Right renal cortex interstitium (tissue), 3 donors: Measurements from ENCODE around the gene SFI1. TPM values are rescaled to one million over a fixed set of nuclear protein-coding genes. Genes with fewer than 3 reads are reported as not detected.

Experiments used
- DNase-seq, 3 donors: peaks; one replicate each; pipeline ENCODE4 v3.0.0-alpha.2; 2013; ENCODE audit warnings: low read depth in 3 of 3, low spot score in 2 of 3
- polyA plus RNA-seq, 3 donors: library from polyadenylated mRNA; unstranded; fragments of 120-200 nt; gene quantifications; one replicate each; pipeline ENCODE4 v1.2.1, GENCODE V29; 2013; ENCODE audit not compliant: insufficient read length in 3 of 3

The SFI1 gene
- polyA plus RNA-seq, 3 donors, result 20.5 to 22.4 (median 22.0) TPM

DNA sequence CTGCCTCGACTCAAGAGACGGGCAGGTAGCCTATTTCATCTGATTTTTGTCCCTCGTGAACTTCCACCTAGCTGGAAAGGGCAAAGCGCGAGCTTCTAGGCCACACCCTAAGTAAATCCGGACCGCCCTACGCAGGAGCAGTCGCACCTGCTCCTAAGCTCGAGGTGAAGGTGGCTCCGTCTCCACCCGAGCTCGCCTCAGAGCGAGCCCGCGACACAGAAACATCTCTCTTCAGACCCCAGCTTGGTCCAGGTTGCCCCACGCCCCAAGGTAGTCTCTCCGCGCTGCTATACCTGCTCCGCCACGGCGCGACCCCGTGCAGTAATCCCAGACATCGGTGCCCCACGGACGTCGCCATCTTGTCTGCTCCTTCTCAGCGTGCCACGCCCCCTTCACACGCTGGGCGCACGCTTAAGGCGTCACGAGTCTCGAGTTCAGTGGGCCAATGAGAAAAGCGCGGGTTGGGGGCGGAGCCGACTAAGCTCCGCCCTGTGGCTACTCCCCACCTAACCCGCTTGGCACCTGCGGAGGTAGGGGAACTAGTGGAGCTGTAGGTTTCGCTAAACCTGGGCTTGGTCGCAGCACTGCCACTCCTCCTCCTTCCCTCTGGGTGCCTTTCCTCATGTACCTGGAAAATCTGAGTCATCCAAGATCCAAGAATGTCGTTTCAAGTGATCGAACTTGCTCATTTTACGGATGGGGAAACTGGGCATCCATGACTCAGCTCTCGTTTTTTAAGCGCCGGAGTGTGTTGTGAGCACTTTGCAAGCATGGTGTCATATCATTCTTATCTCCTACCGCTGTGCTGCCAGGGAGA lies 165.7 kb downstream of the SFI1 start, which contains the start of gene PISD:
Gene PISD (minus strand): TSS at position 365 of the 817 bp plus-strand sequence. CDS start 7 bp downstream, at position 358.
- DNase-seq, result peak; percentile 92 to 96 (median 92)

DNA sequence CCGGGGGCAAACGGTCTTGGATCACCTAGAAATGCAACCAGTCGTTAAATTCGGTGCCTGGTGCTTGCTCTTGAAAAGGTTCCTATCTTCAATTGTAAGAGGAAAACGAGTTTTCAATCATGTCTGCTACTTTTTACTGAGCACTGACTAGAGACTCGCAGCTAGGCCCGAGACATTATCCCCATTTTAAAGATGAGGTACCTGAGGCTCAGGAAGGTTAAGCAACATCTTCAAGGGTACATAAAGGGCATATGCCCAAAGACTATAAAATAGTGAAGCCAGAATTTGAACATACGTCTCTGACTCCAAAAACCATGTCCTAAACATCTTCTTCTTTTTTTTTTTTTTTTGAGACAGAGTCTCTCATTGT lies 166.3 kb downstream of the SFI1 start:
- no peak for DNase-seq

Other genes starting within 250 kb of the SFI1 start
- 10 to 100 TPM; 12.1 to 14.8 (median 12.9) TPM for gene PIK3IP1, start 204.0 kb upstream of the SFI1 start, polyA plus RNA-seq
- 10 to 100 TPM; 68.4 to 72.1 (median 72.0) TPM for gene PATZ1, start 150.2 kb upstream of the SFI1 start, polyA plus RNA-seq
- 10 to 100 TPM; 88.0 to 94.8 (median 93.9) TPM for gene DRG1, start 96.9 kb upstream of the SFI1 start, polyA plus RNA-seq
- 10 to 100 TPM; 43.7 to 54.5 (median 50.1) TPM for gene EIF4ENIF1, start 6.7 kb upstream of the SFI1 start, polyA plus RNA-seq
- gene PISD, start 165.7 kb downstream of the SFI1 start, polyA plus RNA-seq, result 10 to 100 TPM; 28.8 to 32.8 (median 30.1) TPM